Measurements from ENCODE around the gene ARV1. TPM values are rescaled to one million over a fixed set of nuclear protein-coding genes. Genes with fewer than 3 reads are reported as not detected.

ARV1 gene
- total RNA-seq, 1 experiment from 2014 or later, result 8.0 TPM

DNA sequence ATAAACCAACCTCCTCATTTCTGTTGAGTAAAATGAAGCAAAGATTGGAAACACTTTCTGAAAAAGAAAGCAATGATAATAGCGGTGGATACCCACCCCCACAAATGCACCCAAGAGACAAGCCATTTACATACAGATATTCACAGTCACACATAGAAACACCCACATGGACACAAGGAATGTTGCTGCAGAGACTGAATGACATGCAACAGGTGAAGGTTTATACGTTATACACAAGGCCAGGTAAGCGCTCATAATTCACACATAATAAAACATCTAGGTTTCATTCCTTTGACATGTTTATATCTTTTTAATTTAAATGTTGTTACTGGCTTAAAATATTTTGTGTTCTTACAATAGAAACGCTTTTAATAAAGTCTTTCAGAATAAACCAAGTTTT, 21.3 kb downstream of the ARV1 start:
- Histone ChIP-seq H2BK15ac (ENCODE audit: low read depth, low read length) (no peak overlapping the region), H3K27ac (ENCODE audit: insufficient read length, low read depth, low read length) (no peak overlapping the region), H3K4ac (ENCODE audit: low read depth, low read length) (no peak overlapping the region), H3K79me1 (ENCODE audit: insufficient read depth, low read depth, low read length, poor library complexity, severe bottlenecking) (no peaks in the 10 kb centered on the region), H3K4me2 (ENCODE audit: insufficient read depth, insufficient read length, low read length) (no peak overlapping the region), H2BK20ac (ENCODE audit: low read depth, low read length, poor library complexity, severe bottlenecking) (no peak overlapping the region), H3K23ac (ENCODE audit: insufficient read length, low read depth, low read length) (no peak overlapping the region), H4K5ac (ENCODE audit: insufficient read length, low read depth, low read length) (no peak overlapping the region), H3K56ac (ENCODE audit: insufficient read length, low read depth, low read length) (no peak overlapping the region), H4K20me1 (ENCODE audit: control insufficient read depth, insufficient read depth, insufficient read length) (no peaks in the 10 kb centered on the region), H3K18ac (ENCODE audit: insufficient read length, low read depth, low read length) (no peak overlapping the region), H3K9me3 (ENCODE audit: control insufficient read depth, low read depth, low read length) (no peaks in the 10 kb centered on the region), H3K23me2 (ENCODE audit: insufficient read length, low read depth, low read length, poor library complexity, severe bottlenecking) (no peaks in the 10 kb centered on the region), H3K27me3 (ENCODE audit: insufficient read depth, low read length) (no peaks in the 10 kb centered on the region), H2BK12ac (ENCODE audit: insufficient read length, low read depth, low read length) (no peak overlapping the region), H3K9ac (ENCODE audit: extremely low read depth, insufficient read length, low read length) (no peak overlapping the region), H2AFZ (ENCODE audit: low read length) (no peak overlapping the region), H2AK5ac (ENCODE audit: insufficient read length, low read length) (no peak overlapping the region), H4K8ac (replicated peaks; ENCODE audit: insufficient read length, low read depth, low read length) (no peak overlapping the region), H3K79me2 (ENCODE audit: insufficient read depth, low read length) (no peaks in the 10 kb centered on the region), H2BK5ac (ENCODE audit: insufficient read length, low read length) (no peak overlapping the region), H3K4me1 (ENCODE audit: insufficient read depth, low read length) (no peaks in the 10 kb centered on the region), H4K91ac (ENCODE audit: insufficient read length, low read depth, low read length) (no peak overlapping the region), H3T11ph (ENCODE audit: low read length) (no peak overlapping the region), H2BK120ac (ENCODE audit: low read depth, low read length, poor library complexity, severe bottlenecking) (no peak overlapping the region), H3K14ac (ENCODE audit: insufficient read depth, low read length) (no peak overlapping the region)
- no peak for DNase-seq
- WGBS (ENCODE audit: extremely low coverage, insufficient read length, low lambda C conversion rate), result no CpG with 5 or more reads among the region's 4 CpGs
- Mint-ChIP-seq H3K9me3 (peaks cover 19 to 25% of the 10 kb centered on the region in 2 experiments), H3K27ac (no peak overlapping the region), H3K4me3 (no peak overlapping the region), H3K4me1 (no peaks in the 10 kb centered on the region), H3K36me3 (ENCODE audit: insufficient read depth in 1 of 3, low read depth in 3 of 3) (peaks cover 0 to 21% (median 15%) of the 10 kb centered on the region in 3 experiments; a peak in 6 of 7 replicates), H3K27me3 (ENCODE audit: low read depth) (peaks cover 39% of the 10 kb centered on the region)
- TF ChIP-seq, protein P1, sequence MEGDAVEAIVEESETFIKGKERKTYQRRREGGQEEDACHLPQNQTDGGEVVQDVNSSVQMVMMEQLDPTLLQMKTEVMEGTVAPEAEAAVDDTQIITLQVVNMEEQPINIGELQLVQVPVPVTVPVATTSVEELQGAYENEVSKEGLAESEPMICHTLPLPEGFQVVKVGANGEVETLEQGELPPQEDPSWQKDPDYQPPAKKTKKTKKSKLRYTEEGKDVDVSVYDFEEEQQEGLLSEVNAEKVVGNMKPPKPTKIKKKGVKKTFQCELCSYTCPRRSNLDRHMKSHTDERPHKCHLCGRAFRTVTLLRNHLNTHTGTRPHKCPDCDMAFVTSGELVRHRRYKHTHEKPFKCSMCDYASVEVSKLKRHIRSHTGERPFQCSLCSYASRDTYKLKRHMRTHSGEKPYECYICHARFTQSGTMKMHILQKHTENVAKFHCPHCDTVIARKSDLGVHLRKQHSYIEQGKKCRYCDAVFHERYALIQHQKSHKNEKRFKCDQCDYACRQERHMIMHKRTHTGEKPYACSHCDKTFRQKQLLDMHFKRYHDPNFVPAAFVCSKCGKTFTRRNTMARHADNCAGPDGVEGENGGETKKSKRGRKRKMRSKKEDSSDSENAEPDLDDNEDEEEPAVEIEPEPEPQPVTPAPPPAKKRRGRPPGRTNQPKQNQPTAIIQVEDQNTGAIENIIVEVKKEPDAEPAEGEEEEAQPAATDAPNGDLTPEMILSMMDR (conservative IDR thresholded peaks at IDR 0.05), result no peak
